ENCODE results near the gene CSH2.
A peak's percentile ranks its signal among the peaks of the same experiment; 100 is the strongest.
"Not testable (repeated sequence)": the region's sequence is repeated elsewhere in the genome, so short reads cannot be mapped to it uniquely, and the experiment has no call there.

The CSH2 gene

GRCh38 chr17:63873577-63873976 is at the start of gene CSH2:
TSS of gene CSH2 (minus strand) at chr17:63873677. CDS start at chr17:63873614, 63 bp downstream.
- not testable (repeated sequence) for DNase-seq (ENCODE audit: low read depth)

- not testable (repeated sequence) for DNase-seq (ENCODE audit: low read depth)
Measured at GRCh38 chr17:63922402-63922801, 48.9 kb upstream of the CSH2 start.

GRCh38 chr17:63920779-63921178 is 47.3 kb upstream of the CSH2 start:
- DNase-seq (ENCODE audit: low read depth) = not testable (repeated sequence)

GRCh38 chr17:63920050-63920449 is 46.6 kb upstream of the CSH2 start:
- DNase-seq (ENCODE audit: low read depth) = not testable (repeated sequence)

- DNase-seq (ENCODE audit: low read depth) = peak; percentile 27
Measured at GRCh38 chr17:63919311-63919723, 45.8 kb upstream of the CSH2 start.

- not testable (repeated sequence) for DNase-seq (ENCODE audit: low read depth)
Measured at GRCh38 chr17:63918789-63919305, 45.4 kb upstream of the CSH2 start, which contains the start of gene GH1. TSS of gene GH1 (minus strand) at chr17:63918839. CDS start at chr17:63918776, 63 bp downstream.

GRCh38 chr17:63918305-63918704 is 44.8 kb upstream of the CSH2 start:
- DNase-seq (ENCODE audit: low read depth) = no peak

- no peak for DNase-seq (ENCODE audit: low read depth)
Measured at GRCh38 chr17:63917646-63918045, 44.2 kb upstream of the CSH2 start.

- DNase-seq (ENCODE audit: low read depth) = not testable (repeated sequence)
Measured at GRCh38 chr17:63917206-63917605, 43.7 kb upstream of the CSH2 start.

GRCh38 chr17:63916566-63917185 is 43.2 kb upstream of the CSH2 start:
- no peak for DNase-seq (ENCODE audit: low read depth)

GRCh38 chr17:63915753-63916152 is 42.3 kb upstream of the CSH2 start:
- not testable (repeated sequence) for DNase-seq (ENCODE audit: low read depth)

GRCh38 chr17:63914471-63914870 is 41.0 kb upstream of the CSH2 start:
- DNase-seq (ENCODE audit: low read depth) = no peak

GRCh38 chr17:63911657-63912100 is 38.2 kb upstream of the CSH2 start:
- no peak for DNase-seq (ENCODE audit: low read depth)

- DNase-seq (ENCODE audit: low read depth) = no peak
Measured at GRCh38 chr17:63911041-63911635, 37.7 kb upstream of the CSH2 start, which contains the start of gene CSHL1. TSS of gene CSHL1 (minus strand) at chr17:63911258. CDS start at chr17:63911196, 62 bp downstream.

- DNase-seq (ENCODE audit: low read depth) = no peak
Measured at GRCh38 chr17:63910096-63910495, 36.6 kb upstream of the CSH2 start.

GRCh38 chr17:63909586-63909985 is 36.1 kb upstream of the CSH2 start:
- DNase-seq (ENCODE audit: low read depth) = not testable (repeated sequence)

GRCh38 chr17:63907161-63907778 is 33.8 kb upstream of the CSH2 start:
- DNase-seq (ENCODE audit: low read depth) = not testable (repeated sequence)

- DNase-seq (ENCODE audit: low read depth) = not testable (repeated sequence)
Measured at GRCh38 chr17:63904796-63905195, 31.3 kb upstream of the CSH2 start.

- not testable (repeated sequence) for DNase-seq (ENCODE audit: low read depth)
Measured at GRCh38 chr17:63903787-63904201, 30.3 kb upstream of the CSH2 start.

GRCh38 chr17:63901971-63902370 is 28.5 kb upstream of the CSH2 start:
- DNase-seq (ENCODE audit: low read depth) = not testable (repeated sequence)

- DNase-seq (ENCODE audit: low read depth) = not testable (repeated sequence)
Measured at GRCh38 chr17:63898899-63899798, 25.7 kb upstream of the CSH2 start.

Measured in non-pigmented ciliary epithelial cell (primary cell).